ENCODE data around the gene ANKRD11.
"Not testable (repeated sequence)": the region's sequence is repeated elsewhere in the genome, so short reads cannot be mapped to it uniquely, and the experiment has no call there.

ANKRD11 gene

GRCh38 chr16:89401641-89402445, 88.5 kb downstream of the ANKRD11 start:
- DNase-seq = no peak

GRCh38 chr16:89401205-89401604, 89.2 kb downstream of the ANKRD11 start:
- no peak for DNase-seq

GRCh38 chr16:89400740-89401139, 89.6 kb downstream of the ANKRD11 start:
- no peak for DNase-seq

GRCh38 chr16:89398924-89399323, 91.4 kb downstream of the ANKRD11 start:
- no peak for DNase-seq

GRCh38 chr16:89397331-89397861, 93.0 kb downstream of the ANKRD11 start:
- no peak for DNase-seq

GRCh38 chr16:89396156-89396555, 94.2 kb downstream of the ANKRD11 start:
- no peak for DNase-seq

- DNase-seq = no peak
These were observed 94.9 kb downstream of the ANKRD11 start for GRCh38 chr16:89395150-89396142.

GRCh38 chr16:89393738-89394406, 96.5 kb downstream of the ANKRD11 start:
- no peak for DNase-seq

- DNase-seq = no peak
These were observed 97.3 kb downstream of the ANKRD11 start for GRCh38 chr16:89392881-89393737.

- DNase-seq = not testable (repeated sequence)
These were observed 100.2 kb downstream of the ANKRD11 start for GRCh38 chr16:89390224-89390583.

- not testable (repeated sequence) for DNase-seq
These were observed 100.7 kb downstream of the ANKRD11 start for GRCh38 chr16:89389504-89390223.

- DNase-seq = no peak
These were observed 101.8 kb downstream of the ANKRD11 start for GRCh38 chr16:89388536-89388935.

- DNase-seq = no peak
These were observed 103.8 kb downstream of the ANKRD11 start for GRCh38 chr16:89386306-89387185.

GRCh38 chr16:89385712-89386111, 104.6 kb downstream of the ANKRD11 start:
- DNase-seq = no peak

GRCh38 chr16:89384282-89384681, 106.1 kb downstream of the ANKRD11 start:
- DNase-seq = no peak

- DNase-seq = peak; percentile 53
These were observed 107.0 kb downstream of the ANKRD11 start for GRCh38 chr16:89383095-89384003.

GRCh38 chr16:89382555-89382954, 107.8 kb downstream of the ANKRD11 start:
- DNase-seq = not testable (repeated sequence)

- no peak for DNase-seq
These were observed 108.6 kb downstream of the ANKRD11 start for GRCh38 chr16:89381788-89382187.

GRCh38 chr16:89380681-89381080, 109.7 kb downstream of the ANKRD11 start:
- DNase-seq = no peak

All from OCI-M1 (cell line).